SK-N-SH treated with all-trans-retinoic acid at 6 μM for 48 hours (cell line): ENCODE measurements around the gene SEC22A.

Experiments
- ATAC-seq: fragments of 200-7000 bp; cut with Tn5 transposase; 3 replicates; pipeline ENCODE4 v1.9.1; 2020; ENCODE audit warnings: mild to moderate bottlenecking, moderate library complexity
- ARNTL ChIP-seq: fragments of 450-650 bp; formaldehyde crosslinking; IDR thresholded peaks from 2 replicates; pipeline ENCODE4 v1.5.0; 2020; ENCODE audit warnings: low read depth, mild to moderate bottlenecking, moderate library complexity, borderline replicate concordance
- CREB5 ChIP-seq: fragments of 250-450 bp; sonication (Bioruptor Pico); IDR thresholded peaks from 2 replicates; pipeline ENCODE4 v1.5.1; 2020; ENCODE audit warnings: low read depth, mild to moderate bottlenecking, moderate library complexity
- CSDC2 ChIP-seq: fragments of 250-450 bp; sonication (Bioruptor Pico); IDR thresholded peaks from 2 replicates; pipeline ENCODE4 v1.5.0; 2020; ENCODE audit warnings: mild to moderate bottlenecking, moderate library complexity
- ESRRG ChIP-seq: fragments of 250-450 bp; sonication (Bioruptor Pico); IDR thresholded peaks from 2 replicates; pipeline ENCODE4 v1.6.1; 2021; ENCODE audit warnings: mild to moderate bottlenecking
- GLIS3 ChIP-seq: fragments of 250-450 bp; sonication (Bioruptor Pico); IDR thresholded peaks from 2 replicates; pipeline ENCODE4 v1.5.0; 2020; ENCODE audit warnings: mild to moderate bottlenecking, moderate library complexity
- ISL1 ChIP-seq: fragments of 250-450 bp; sonication (Bioruptor Pico); IDR thresholded peaks from 2 replicates; pipeline ENCODE4 v2.1.2; 2022; ENCODE audit warnings: mild to moderate bottlenecking, moderate library complexity
- OSR1 ChIP-seq: fragments of 250-450 bp; sonication (Bioruptor Pico); IDR thresholded peaks from 2 replicates; pipeline ENCODE4 v1.8.0; 2022; ENCODE audit warnings: moderate library complexity, mild to moderate bottlenecking, inconsistent platforms
- PATZ1 ChIP-seq: fragments of 250-450 bp; sonication (Bioruptor Pico); IDR thresholded peaks from 2 replicates; pipeline ENCODE4 v1.8.0; 2020; ENCODE audit warnings: mild to moderate bottlenecking, moderate library complexity, borderline replicate concordance
- PPARA ChIP-seq: fragments of 250-450 bp; sonication (Bioruptor Pico); IDR thresholded peaks from 2 replicates; pipeline ENCODE4 v1.5.0; 2020; ENCODE audit warnings: mild to moderate bottlenecking, borderline replicate concordance
- RARB ChIP-seq: fragments of 250-450 bp; sonication (Bioruptor Pico); IDR thresholded peaks from 2 replicates; pipeline ENCODE4 v1.8.0; 2021; ENCODE audit warnings: mild to moderate bottlenecking, moderate library complexity
- SNAI2 ChIP-seq: fragments of 250-450 bp; sonication (Bioruptor Pico); IDR thresholded peaks from 2 replicates; pipeline ENCODE4 v1.5.0; 2020; ENCODE audit warnings: mild to moderate bottlenecking, moderate library complexity
- TCF4 ChIP-seq: fragments of 250-450 bp; sonication (Bioruptor Pico); IDR thresholded peaks from 2 replicates; pipeline ENCODE4 v1.8.0; 2021; ENCODE audit warnings: mild to moderate bottlenecking, moderate library complexity, borderline replicate concordance
- TOX ChIP-seq: fragments of 250-450 bp; sonication (Bioruptor Pico); IDR thresholded peaks from 2 replicates; pipeline ENCODE4 v1.8.0; 2021; ENCODE audit warnings: mild to moderate bottlenecking, moderate library complexity, borderline replicate concordance
- ZC3H10 ChIP-seq: fragments of 250-450 bp; sonication (Bioruptor Pico); IDR thresholded peaks from 2 replicates; pipeline ENCODE4 v1.5.1; 2021; ENCODE audit warnings: mild to moderate bottlenecking, moderate library complexity
- ZFP3 ChIP-seq: fragments of 250-450 bp; sonication (Bioruptor Pico); IDR thresholded peaks from 2 replicates; pipeline ENCODE4 v1.5.0; 2020; ENCODE audit warnings: mild to moderate bottlenecking, moderate library complexity
- ZNF565 ChIP-seq: fragments of 450-650 bp; formaldehyde crosslinking; conservative IDR thresholded peaks from 2 replicates; pipeline ENCODE4 v1.5.0; 2020; ENCODE audit warnings: low read depth, mild to moderate bottlenecking, moderate library complexity
- ZNF70 ChIP-seq: fragments of 450-650 bp; formaldehyde crosslinking; IDR thresholded peaks from 2 replicates; pipeline ENCODE4 v1.5.0; 2020; ENCODE audit warnings: mild to moderate bottlenecking, moderate library complexity
- ZNF8 ChIP-seq: fragments of 450-650 bp; formaldehyde crosslinking; IDR thresholded peaks from 2 replicates; pipeline ENCODE4 v1.5.0; 2020; ENCODE audit warnings: mild to moderate bottlenecking, moderate library complexity
- TF ChIP-seq, protein P1 (sequence below): fragments of 250-450 bp; sonication (Bioruptor Pico); IDR thresholded peaks from 2 replicates; pipeline ENCODE4 v1.8.0; 2021; ENCODE audit warnings: low read depth, mild to moderate bottlenecking, moderate library complexity, borderline replicate concordance
- TF ChIP-seq, protein P2 (sequence below): fragments of 250-450 bp; sonication (Bioruptor Pico); IDR thresholded peaks from 2 replicates; pipeline ENCODE4 v1.5.1; 2021; ENCODE audit warnings: mild to moderate bottlenecking, moderate library complexity

The SEC22A gene

GRCh38 chr3:123296836-123297626 is 95.3 kb downstream of the SEC22A start:
- no peak for TF ChIP-seq OSR1
- TF ChIP-seq ZNF70, result no peak
- TF ChIP-seq PATZ1 (CRISPR knock-in tag), result no peak
- TF ChIP-seq, protein P1, sequence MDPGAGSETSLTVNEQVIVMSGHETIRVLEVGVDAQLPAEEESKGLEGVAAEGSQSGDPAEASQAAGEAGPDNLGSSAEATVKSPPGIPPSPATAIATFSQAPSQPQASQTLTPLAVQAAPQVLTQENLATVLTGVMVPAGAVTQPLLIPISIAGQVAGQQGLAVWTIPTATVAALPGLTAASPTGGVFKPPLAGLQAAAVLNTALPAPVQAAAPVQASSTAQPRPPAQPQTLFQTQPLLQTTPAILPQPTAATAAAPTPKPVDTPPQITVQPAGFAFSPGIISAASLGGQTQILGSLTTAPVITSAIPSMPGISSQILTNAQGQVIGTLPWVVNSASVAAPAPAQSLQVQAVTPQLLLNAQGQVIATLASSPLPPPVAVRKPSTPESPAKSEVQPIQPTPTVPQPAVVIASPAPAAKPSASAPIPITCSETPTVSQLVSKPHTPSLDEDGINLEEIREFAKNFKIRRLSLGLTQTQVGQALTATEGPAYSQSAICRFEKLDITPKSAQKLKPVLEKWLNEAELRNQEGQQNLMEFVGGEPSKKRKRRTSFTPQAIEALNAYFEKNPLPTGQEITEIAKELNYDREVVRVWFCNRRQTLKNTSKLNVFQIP, result no peak
- TF ChIP-seq ESRRG (CRISPR knock-in tag), result no peak
- TF ChIP-seq TOX (CRISPR knock-in tag), result no peak
- no peak for TF ChIP-seq ZFP3
- no peak for TF ChIP-seq TCF4 (CRISPR knock-in tag)
- TF ChIP-seq PPARA, result no peak
- TF ChIP-seq GLIS3, result no peak
- TF ChIP-seq, protein P2, sequence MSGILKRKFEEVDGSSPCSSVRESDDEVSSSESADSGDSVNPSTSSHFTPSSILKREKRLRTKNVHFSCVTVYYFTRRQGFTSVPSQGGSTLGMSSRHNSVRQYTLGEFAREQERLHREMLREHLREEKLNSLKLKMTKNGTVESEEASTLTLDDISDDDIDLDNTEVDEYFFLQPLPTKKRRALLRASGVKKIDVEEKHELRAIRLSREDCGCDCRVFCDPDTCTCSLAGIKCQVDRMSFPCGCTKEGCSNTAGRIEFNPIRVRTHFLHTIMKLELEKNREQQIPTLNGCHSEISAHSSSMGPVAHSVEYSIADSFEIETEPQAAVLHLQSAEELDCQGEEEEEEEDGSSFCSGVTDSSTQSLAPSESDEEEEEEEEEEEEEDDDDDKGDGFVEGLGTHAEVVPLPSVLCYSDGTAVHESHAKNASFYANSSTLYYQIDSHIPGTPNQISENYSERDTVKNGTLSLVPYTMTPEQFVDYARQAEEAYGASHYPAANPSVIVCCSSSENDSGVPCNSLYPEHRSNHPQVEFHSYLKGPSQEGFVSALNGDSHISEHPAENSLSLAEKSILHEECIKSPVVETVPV (CRISPR knock-in tag), result no peak
- TF ChIP-seq CSDC2, result no peak
- no peak for TF ChIP-seq ISL1 (CRISPR knock-in tag)
- no peak for ATAC-seq

DNA sequence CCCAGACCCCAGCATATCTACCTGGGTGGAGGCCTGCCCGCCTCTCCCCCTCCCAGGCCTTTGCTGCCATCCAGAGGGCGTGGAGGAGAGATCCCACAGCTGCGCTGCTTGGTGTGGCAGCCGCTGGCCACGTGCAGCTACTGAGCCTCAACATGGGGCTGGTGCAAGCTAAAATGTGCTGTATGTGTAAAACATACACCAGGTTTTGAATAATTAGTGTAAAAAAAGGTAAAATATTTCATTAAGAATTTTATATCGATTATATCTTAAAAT is 95.8 kb downstream of the SEC22A start:
- no peak for ATAC-seq
- TF ChIP-seq, protein P1, result no peak
- TF ChIP-seq ESRRG (CRISPR knock-in tag) (no peak), ZNF70 (no peak), TOX (CRISPR knock-in tag) (no peak), CREB5 (CRISPR knock-in tag) (no peak)

DNA sequence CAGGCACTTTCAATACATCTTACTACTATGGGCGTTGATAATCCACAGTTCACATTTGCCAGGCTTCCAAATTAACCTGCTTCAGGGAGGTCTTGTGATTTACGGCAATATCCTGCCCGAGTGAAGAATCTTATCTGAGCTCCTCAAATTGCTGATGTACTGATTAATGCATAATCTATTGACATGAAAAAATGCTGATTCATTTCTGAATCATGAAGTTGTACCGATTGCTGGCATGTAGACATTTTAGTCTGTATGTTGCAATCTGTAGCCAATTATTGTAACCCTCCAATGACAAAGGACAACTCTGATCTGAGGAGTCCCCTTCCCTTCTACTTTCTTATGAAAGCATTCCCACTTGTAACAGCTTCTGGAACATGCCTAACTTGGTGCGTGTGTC is 97.2 kb downstream of the SEC22A start:
- no peak for TF ChIP-seq ZC3H10 (CRISPR knock-in tag)
- no peak for TF ChIP-seq TOX (CRISPR knock-in tag)
- no peak for TF ChIP-seq ISL1 (CRISPR knock-in tag)
- no peak for TF ChIP-seq RARB (CRISPR knock-in tag)
- TF ChIP-seq ZNF565, result no peak
- no peak for TF ChIP-seq GLIS3
- TF ChIP-seq ZFP3, result no peak
- TF ChIP-seq ZNF8, result no peak
- no peak for TF ChIP-seq TCF4 (CRISPR knock-in tag)
- TF ChIP-seq, protein P2 (CRISPR knock-in tag), result no peak
- no peak for TF ChIP-seq SNAI2 (CRISPR knock-in tag)
- no peak for TF ChIP-seq ARNTL (CRISPR knock-in tag)
- no peak for TF ChIP-seq PPARA
- TF ChIP-seq PATZ1 (CRISPR knock-in tag), result no peak
- no peak for TF ChIP-seq CSDC2
- no peak for ATAC-seq
